K562 (cell line): Measurements from ENCODE around the gene TSHZ1. TPM values are rescaled to one million over a fixed set of nuclear protein-coding genes. Genes with fewer than 3 reads are reported as not detected.

Experiments
- CCAR2 ChIP-seq: fragments of 200-400 bp; formaldehyde crosslinking; IDR thresholded peaks from 2 replicates; pipeline ENCODE4 v1.6.1; 2017; ENCODE audit warnings: mild to moderate bottlenecking, low read depth, low read length
- DLX4 ChIP-seq: fragments of 250-450 bp; sonication (Bioruptor Pico); IDR thresholded peaks from 2 replicates; pipeline ENCODE4 v1.6.1; 2021; ENCODE audit warnings: mild to moderate bottlenecking
- GTF2A2 ChIP-seq: IDR thresholded peaks from 2 replicates; pipeline ENCODE4 v1.6.1; 2016; ENCODE audit warnings: mild to moderate bottlenecking, missing genetic modification characterization, missing compliant biosample characterization
- HDAC8 ChIP-seq: fragments of 450-650 bp; IDR thresholded peaks from 2 replicates; pipeline ENCODE4 v1.6.1; 2016; ENCODE audit warnings: mild to moderate bottlenecking, missing genetic modification characterization, moderate library complexity, missing compliant biosample characterization
- HEY1 ChIP-seq: fragments of 250-450 bp; sonication (Bioruptor Pico); IDR thresholded peaks from 2 replicates; pipeline ENCODE4 v1.5.0; 2020; ENCODE audit warnings: mild to moderate bottlenecking, moderate library complexity, borderline replicate concordance
- HMG20A ChIP-seq: fragments of 450-650 bp; formaldehyde crosslinking; conservative IDR thresholded peaks from 2 replicates; pipeline ENCODE4 v1.4.0; 2020; ENCODE audit warnings: mild to moderate bottlenecking, mixed read lengths
- ILK ChIP-seq: fragments of 450-650 bp; IDR thresholded peaks from 2 replicates; pipeline ENCODE4 v1.6.1; 2016; ENCODE audit warnings: missing genetic modification characterization, low read depth, mild to moderate bottlenecking, missing compliant biosample characterization, moderate library complexity, borderline replicate concordance
- MBD1 ChIP-seq: fragments of 250-450 bp; sonication (Bioruptor Pico); IDR thresholded peaks from 2 replicates; pipeline ENCODE4 v1.8.0; 2022; ENCODE audit warnings: inconsistent platforms
- MTA3 ChIP-seq: fragments of 450-650 bp; formaldehyde crosslinking; IDR thresholded peaks from 2 replicates; pipeline ENCODE4 v1.6.1; 2017; ENCODE audit warnings: mild to moderate bottlenecking, borderline replicate concordance
- NR2C2 ChIP-seq, 2 experiments: fragments of 200-800 bp in 1 of 2; sonication (Bioruptor generic) in 1 of 2; sonication (generic) in 1 of 2; formaldehyde crosslinking in 1 of 2; IDR thresholded peaks; 2 replicates each; pipeline versions ENCODE4 v1.6.1 to v1.8.0; 2016 to 2022; ENCODE audit warnings: mild to moderate bottlenecking in 1 of 2, missing compliant biosample characterization in 1 of 2, missing genetic modification characterization in 1 of 2, missing genetic modification reagents in 1 of 2
- POLR2G ChIP-seq: fragments of 200-400 bp; formaldehyde crosslinking; IDR thresholded peaks from 2 replicates; pipeline ENCODE4 v1.6.1; 2017; ENCODE audit warnings: low read depth, mild to moderate bottlenecking, antibody characterized with exemption, low read length, moderate library complexity
- SIRT6 ChIP-seq: IDR thresholded peaks from one replicate; pipeline ENCODE4 v1.6.1; 2012; ENCODE audit warnings: low read depth, mild to moderate bottlenecking, control low read depth, inconsistent platforms, low read length, moderate library complexity
- STAG1 ChIP-seq: sonication (generic); formaldehyde crosslinking; IDR thresholded peaks from 2 replicates; pipeline ENCODE4 v1.5.0; 2020; ENCODE audit warnings: missing genetic modification reagents, borderline replicate concordance
- STAT5A ChIP-seq: IDR thresholded peaks from 2 replicates; pipeline ENCODE4 v1.6.1; 2012; ENCODE audit warnings: low read length, inconsistent platforms, borderline replicate concordance
- YBX1 ChIP-seq: fragments of 450-650 bp; IDR thresholded peaks from 2 replicates; pipeline ENCODE4 v1.7.1; 2016; ENCODE audit warnings: mild to moderate bottlenecking
- ZBTB9 ChIP-seq: fragments of 450-650 bp; formaldehyde crosslinking; IDR thresholded peaks from 2 replicates; pipeline ENCODE4 v1.4.0; 2020; ENCODE audit warnings: mild to moderate bottlenecking, moderate library complexity
- ZFP36 ChIP-seq: fragments of 150-350 bp; IDR thresholded peaks from 2 replicates; pipeline ENCODE4 v1.6.1; 2018; ENCODE audit warnings: low read length, low read depth; ENCODE audit not compliant: partially characterized antibody
- ZNF263 ChIP-seq: sonication (generic); formaldehyde crosslinking; IDR thresholded peaks from 2 replicates; pipeline ENCODE4 v1.8.0; 2022; ENCODE audit warnings: mild to moderate bottlenecking, missing genetic modification reagents, borderline replicate concordance
- ZNF311 ChIP-seq: fragments of 250-450 bp; sonication (Bioruptor Pico); IDR thresholded peaks from 2 replicates; pipeline ENCODE4 v1.4.0; 2020; ENCODE audit warnings: mild to moderate bottlenecking, moderate library complexity
- ZNF384 ChIP-seq: IDR thresholded peaks from 2 replicates; pipeline ENCODE4 v1.6.1; 2012; ENCODE audit warnings: low read depth, low read length, improper control_type of control experiment
- ZNF57 ChIP-seq: fragments of 450-650 bp; formaldehyde crosslinking; IDR thresholded peaks from 2 replicates; pipeline ENCODE4 v1.4.0; 2020; ENCODE audit warnings: mild to moderate bottlenecking, moderate library complexity
- ZNF668 ChIP-seq: fragments of 250-450 bp; sonication (Bioruptor Pico); IDR thresholded peaks from 2 replicates; pipeline ENCODE4 v1.8.0; 2022; ENCODE audit warnings: mild to moderate bottlenecking, inconsistent platforms
- ZNF780A ChIP-seq: fragments of 250-450 bp; sonication (Bioruptor Pico); IDR thresholded peaks from 2 replicates; pipeline ENCODE4 v1.5.0; 2021; ENCODE audit warnings: mild to moderate bottlenecking
- polyA plus RNA-seq, 8 experiments: library from polyadenylated mRNA; depleted of rRNA in 4 of 8; stranded (reverse) in 5 of 8; unstranded in 3 of 8; fragments of >200 nt; fragmentation: Nextera tagmentation in 2 of 8; fragmentation: Illumina TruSeq in 1 of 8; extraction: Ambion mirVana in 2 of 8; extraction: Trizol in 1 of 8; gene quantifications; 2 replicates each; pipeline versions ENCODE4 v1.2.1 to v1.2.3, GENCODE V29; 2011 to 2014; ENCODE audit warnings: inconsistent platforms in 1 of 8, missing spikeins in 1 of 8
- total RNA-seq, 7 experiments: library from RNA; depleted of rRNA in 6 of 7; stranded (reverse); fragments of >200 nt in 6 of 7; fragmentation: Illumina TruSeq in 2 of 7; extraction: Trizol in 2 of 7; gene quantifications; 2 replicates each; pipeline versions ENCODE4 v1.2.1 to v1.2.3, GENCODE V29; 2011 to 2021; ENCODE audit warnings: low replicate concordance in 1 of 7
- TF ChIP-seq, protein P1 (sequence below): fragments of 450-650 bp; formaldehyde crosslinking; IDR thresholded peaks from 2 replicates; pipeline ENCODE4 v1.4.0; 2020; ENCODE audit warnings: mild to moderate bottlenecking, moderate library complexity

TSHZ1 gene
- total and polyA plus RNA-seq, 9 of the 15 experiments (the other 6 are each of a cell fraction or from before 2014, with no cell fraction given) = 1.1 to 7.2 (median 2.7) TPM

- TF ChIP-seq ZNF311 (no peak), HMG20A (no peak), ZNF780A (CRISPR knock-in tag) (no peak), MBD1 (CRISPR knock-in tag) (no peak), POLR2G (peak; percentile 79), ILK (tag) (no peak), ZNF263 (CRISPR knock-in tag) (no peak), MTA3 (0 out of 2 replicates have a peak, but pooled peaks have one; percentile 37), ZNF668 (CRISPR knock-in tag) (no peak), STAT5A (no peak), DLX4 (CRISPR knock-in tag) (no peak), SIRT6 (no peak), YBX1 (no peak), ZFP36 (no peak), ZNF57 (no peak), HDAC8 (no peak), NR2C2 (CRISPR knock-in tag; IDR thresholded peaks at IDR 0.05) (no peak), NR2C2 (tag; IDR thresholded peaks at IDR 0.05) (peak; percentile 46; the same call in 1 of the 2 replicates), GTF2A2 (tag) (no peak), STAG1 (CRISPR knock-in tag) (no peak), CCAR2 (no peak), HEY1 (no peak), ZBTB9 (CRISPR knock-in tag) (0 out of 2 replicates have a peak, but pooled peaks have one; percentile 35), ZNF384 (no peak)
- TF ChIP-seq, protein P1, sequence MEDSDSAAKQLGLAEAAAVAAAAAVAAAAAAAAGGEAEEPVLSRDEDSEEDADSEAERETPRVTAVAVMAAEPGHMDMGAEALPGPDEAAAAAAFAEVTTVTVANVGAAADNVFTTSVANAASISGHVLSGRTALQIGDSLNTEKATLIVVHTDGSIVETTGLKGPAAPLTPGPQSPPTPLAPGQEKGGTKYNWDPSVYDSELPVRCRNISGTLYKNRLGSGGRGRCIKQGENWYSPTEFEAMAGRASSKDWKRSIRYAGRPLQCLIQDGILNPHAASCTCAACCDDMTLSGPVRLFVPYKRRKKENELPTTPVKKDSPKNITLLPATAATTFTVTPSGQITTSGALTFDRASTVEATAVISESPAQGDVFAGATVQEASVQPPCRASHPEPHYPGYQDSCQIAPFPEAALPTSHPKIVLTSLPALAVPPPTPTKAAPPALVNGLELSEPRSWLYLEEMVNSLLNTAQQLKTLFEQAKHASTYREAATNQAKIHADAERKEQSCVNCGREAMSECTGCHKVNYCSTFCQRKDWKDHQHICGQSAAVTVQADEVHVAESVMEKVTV (CRISPR knock-in tag) = no peak
These were observed 1.3 kb upstream of the TSHZ1 start, which contains the start of gene PTGR3 (continued) for GRCh38 chr18:75209129-75209950.
